ENCODE data around the gene DAAM1. TPM values are rescaled to one million over a fixed set of nuclear protein-coding genes. Genes with fewer than 3 reads are reported as not detected.

The DAAM1 gene
- total RNA-seq, 2 donors from 2014 or later: 73.7 TPM

DNA sequence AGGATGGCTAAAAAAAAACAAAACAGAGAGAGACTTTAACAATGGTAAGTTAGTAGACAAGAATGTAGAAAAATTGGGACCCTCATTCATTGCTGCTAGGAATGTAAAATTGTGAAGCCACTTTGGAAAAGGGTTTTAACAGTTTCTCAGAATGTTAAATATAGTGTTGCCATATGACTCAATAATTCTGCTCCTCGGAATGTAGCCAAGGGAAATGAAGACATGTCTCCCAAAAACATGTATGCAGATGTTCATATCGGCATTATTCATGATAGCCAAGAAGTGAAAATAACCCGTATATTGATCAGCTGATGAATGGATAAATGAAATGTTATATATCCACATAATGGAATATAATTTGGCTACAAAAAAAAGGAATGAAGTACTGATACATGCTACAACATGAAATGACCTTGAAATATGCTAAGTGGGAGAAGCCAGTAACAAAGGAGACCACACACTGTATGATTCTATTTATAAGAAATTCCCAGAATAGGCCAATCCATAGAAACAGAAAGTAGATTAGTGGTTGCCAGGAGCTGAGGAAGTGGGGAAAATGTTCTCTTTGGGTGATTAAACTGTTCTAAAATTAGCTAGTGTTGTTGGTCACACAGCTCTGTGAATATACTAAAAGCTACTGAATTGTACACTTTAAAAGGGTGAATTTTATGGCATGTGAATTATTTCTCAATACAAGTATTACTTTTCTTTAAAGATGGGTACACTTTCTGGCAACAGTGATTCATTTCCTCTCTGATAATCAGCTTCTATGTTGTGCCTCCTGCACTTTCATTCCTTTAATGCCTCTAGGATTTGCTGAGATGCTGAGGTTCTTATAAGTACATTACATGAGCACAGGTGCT lies 132.5 kb downstream of the DAAM1 start:
- intact Hi-C loops (cut with DNase I): no loop called here
- no peak for DNase-seq (ENCODE audit: low spot score)

- DNase-seq (ENCODE audit: low spot score): no peak
- intact Hi-C loops (cut with DNase I): no loop called here
Measured at GRCh38 chr14:59321626-59321949, 133.1 kb downstream of the DAAM1 start.

GRCh38 chr14:59325906-59326305 lies 137.4 kb downstream of the DAAM1 start:
- DNase-seq (ENCODE audit: low spot score): no peak
- intact Hi-C loops (cut with DNase I): no loop called here

- DNase-seq (ENCODE audit: low spot score): no peak
- intact Hi-C loops (cut with DNase I): no loop called here
Measured at GRCh38 chr14:59328454-59328853, 140.0 kb downstream of the DAAM1 start.

DNA sequence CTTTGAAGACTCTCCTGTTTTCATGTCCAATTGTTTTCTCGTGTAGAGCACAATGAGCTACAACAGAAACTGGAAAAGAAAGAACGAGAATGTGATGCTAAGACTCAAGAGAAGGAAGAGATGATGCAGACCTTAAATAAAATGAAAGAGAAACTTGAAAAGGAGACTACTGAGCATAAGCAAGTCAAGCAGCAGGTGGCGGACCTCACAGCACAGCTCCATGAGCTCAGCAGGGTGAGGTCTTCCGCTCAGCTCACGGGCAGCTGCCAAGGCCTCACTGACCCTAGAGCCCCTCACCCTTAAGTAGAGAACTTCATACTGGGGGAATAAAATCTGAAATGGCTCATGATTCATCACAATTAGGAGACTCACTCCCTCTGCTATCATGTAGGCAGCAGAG lies 142.0 kb downstream of the DAAM1 start:
- no peak for DNase-seq (ENCODE audit: low spot score)
- intact Hi-C loops (cut with DNase I): no loop called here

GRCh38 chr14:59331217-59331616 lies 142.8 kb downstream of the DAAM1 start:
- intact Hi-C loops (cut with DNase I): no loop called here
- no peak for DNase-seq (ENCODE audit: low spot score)

DNA sequence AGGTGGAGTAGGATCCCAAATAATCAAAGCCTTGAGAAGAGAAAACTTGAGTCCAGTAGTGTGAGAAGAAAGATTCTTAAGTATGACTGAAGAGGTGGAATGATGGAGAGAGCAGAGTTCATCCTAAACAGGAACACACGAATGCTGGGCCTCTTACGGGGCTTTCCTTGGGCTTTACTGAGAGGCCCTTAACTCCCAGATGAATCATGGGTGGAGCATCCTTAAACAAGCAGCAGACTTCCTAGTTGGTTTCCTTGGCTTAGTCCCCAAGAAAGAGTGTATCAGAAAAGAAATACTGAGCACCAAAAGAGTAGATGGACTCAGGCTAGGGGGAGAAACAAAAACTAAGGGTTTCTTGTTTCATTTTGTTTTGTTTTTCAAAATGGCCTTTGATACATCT lies 144.3 kb downstream of the DAAM1 start:
- intact Hi-C loops (cut with DNase I): no loop called here
- no peak for DNase-seq (ENCODE audit: low spot score)

DNA sequence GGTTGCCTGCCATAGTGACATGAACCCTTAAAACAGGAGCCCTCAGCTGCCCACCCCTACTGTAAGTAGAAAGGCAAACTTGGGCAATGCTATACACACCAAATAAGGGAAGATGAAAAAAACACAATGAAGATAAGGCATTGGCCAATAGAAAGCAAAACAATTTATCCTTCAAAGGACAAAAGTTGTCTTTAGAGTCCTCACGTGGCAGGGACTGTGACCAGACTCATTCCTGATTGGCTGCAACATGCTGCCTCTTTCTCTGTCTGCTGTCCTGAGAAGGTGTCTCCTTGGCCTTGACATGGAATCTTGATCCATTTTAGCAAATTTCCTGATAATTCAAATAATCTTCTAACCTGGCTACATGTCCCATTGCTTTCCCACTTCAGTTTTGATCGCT lies 144.8 kb downstream of the DAAM1 start:
- intact Hi-C loops (cut with DNase I): no loop called here
- no peak for DNase-seq (ENCODE audit: low spot score)

DNA sequence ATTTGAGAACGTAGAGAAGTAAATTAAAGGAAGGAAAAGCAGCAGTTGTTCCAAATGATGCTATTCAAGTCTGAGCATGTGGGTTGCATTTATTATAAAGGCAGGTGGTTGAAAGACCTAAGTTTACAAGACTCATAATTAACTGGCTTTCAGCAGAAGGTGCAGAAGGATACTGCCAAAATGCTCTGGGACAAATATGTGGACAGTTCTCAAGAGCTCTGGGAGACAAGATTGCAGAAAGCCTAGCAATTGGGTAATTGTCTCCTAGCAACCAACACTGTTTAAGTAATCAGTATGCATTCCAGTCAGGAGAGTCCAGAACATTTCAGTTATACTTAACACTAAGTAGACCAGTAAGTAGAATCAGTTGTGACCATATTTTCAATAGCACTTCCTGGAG lies 145.2 kb downstream of the DAAM1 start:
- intact Hi-C loops (cut with DNase I): no loop called here
- no peak for DNase-seq (ENCODE audit: low spot score)

DNA sequence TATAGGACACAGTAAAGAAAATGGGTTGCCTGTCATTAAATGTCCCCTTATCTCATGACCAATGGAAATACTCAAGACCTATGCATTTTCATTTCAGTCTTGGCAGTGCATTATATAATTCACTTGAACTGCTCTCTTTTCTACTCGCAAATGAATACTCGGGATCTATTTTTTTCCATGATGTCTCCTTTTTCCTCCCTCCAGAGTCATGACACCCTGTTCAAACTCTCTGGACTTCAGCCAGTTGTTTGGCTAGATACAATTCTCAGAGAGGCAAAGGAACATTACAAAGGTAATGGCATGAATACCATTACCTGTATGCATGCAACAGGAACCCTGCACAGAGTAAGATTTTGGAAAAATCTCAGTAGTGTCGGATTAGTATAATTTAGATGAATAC lies 145.8 kb downstream of the DAAM1 start:
- DNase-seq (ENCODE audit: low spot score): no peak
- intact Hi-C loops (cut with DNase I): no loop called here

GRCh38 chr14:59336098-59336497 lies 147.6 kb downstream of the DAAM1 start:
- intact Hi-C loops (cut with DNase I): no loop called here
- no peak for DNase-seq (ENCODE audit: low spot score)

GRCh38 chr14:59336706-59337105 lies 148.2 kb downstream of the DAAM1 start:
- no peak for DNase-seq (ENCODE audit: low spot score)
- intact Hi-C loops (cut with DNase I): no loop called here

DNA sequence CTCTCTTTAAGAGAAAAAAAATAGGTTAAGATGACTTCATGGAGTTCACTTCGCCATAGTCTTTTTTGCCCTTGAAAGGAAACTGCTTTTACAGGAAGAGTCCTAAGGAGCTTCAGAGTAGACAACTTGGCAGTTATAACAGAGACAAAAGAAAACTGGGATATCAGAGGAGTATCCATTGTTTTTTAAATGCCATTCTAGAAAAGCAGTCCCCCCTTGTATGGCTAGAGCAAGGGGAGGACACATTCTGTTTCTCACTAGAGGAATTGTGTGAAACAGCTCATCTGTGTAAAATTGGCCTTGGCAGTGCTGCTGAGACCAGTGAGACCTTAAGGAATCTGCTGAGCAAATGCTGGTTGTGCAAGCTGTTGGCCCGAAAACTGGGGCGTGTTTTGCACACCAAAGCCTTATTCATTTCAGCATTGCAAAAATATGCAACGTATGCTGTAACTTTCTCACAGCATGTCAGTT lies 148.7 kb downstream of the DAAM1 start:
- DNase-seq (ENCODE audit: low spot score): peak; percentile 93
- intact Hi-C loops (cut with DNase I): no loop called here

GRCh38 chr14:59338761-59339160 lies 150.3 kb downstream of the DAAM1 start:
- no peak for DNase-seq (ENCODE audit: low spot score)
- intact Hi-C loops (cut with DNase I): no loop called here

DNA sequence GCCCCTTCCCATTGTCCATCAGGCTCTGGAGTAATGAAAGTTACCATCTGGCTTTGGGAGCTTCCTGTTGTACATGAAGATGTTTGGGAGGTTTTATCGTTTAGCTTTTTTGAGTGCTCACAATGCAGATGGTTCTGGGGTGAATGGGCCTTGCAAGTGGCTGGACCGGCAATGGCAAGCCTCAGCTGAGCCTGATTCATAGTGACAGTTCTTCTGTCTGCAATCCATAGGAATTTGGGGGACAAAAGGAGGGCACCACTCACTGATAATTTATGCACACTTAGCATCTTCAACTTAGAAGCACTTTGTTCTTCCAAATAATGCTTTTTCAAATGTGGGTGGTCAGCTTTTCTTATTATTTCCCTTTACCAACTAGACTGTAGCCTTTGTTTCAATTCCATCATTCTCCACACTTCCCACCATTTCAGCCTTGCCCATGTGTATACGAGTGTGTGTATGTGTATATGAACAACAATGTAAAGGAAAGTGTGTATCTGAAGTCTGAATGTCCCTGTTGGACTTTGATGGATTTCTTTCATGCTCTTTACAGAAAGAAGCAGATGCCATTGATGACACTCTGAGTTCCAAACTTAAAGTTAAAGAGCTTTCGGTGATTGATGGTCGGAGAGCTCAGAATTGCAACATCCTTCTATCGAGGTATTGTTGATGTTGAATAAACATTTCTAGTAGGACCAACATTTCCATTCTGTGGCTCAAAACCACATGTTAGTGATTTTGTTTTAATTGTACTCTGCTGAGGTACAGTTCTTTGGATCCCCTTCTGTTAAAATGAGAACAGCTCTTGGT lies 151.3 kb downstream of the DAAM1 start:
- DNase-seq (ENCODE audit: low spot score): no peak
- intact Hi-C loops (cut with DNase I): no loop called here

- DNase-seq (ENCODE audit: low spot score): no peak
- intact Hi-C loops (cut with DNase I): no loop called here
Measured at GRCh38 chr14:59341858-59342477, 153.5 kb downstream of the DAAM1 start.

DNA sequence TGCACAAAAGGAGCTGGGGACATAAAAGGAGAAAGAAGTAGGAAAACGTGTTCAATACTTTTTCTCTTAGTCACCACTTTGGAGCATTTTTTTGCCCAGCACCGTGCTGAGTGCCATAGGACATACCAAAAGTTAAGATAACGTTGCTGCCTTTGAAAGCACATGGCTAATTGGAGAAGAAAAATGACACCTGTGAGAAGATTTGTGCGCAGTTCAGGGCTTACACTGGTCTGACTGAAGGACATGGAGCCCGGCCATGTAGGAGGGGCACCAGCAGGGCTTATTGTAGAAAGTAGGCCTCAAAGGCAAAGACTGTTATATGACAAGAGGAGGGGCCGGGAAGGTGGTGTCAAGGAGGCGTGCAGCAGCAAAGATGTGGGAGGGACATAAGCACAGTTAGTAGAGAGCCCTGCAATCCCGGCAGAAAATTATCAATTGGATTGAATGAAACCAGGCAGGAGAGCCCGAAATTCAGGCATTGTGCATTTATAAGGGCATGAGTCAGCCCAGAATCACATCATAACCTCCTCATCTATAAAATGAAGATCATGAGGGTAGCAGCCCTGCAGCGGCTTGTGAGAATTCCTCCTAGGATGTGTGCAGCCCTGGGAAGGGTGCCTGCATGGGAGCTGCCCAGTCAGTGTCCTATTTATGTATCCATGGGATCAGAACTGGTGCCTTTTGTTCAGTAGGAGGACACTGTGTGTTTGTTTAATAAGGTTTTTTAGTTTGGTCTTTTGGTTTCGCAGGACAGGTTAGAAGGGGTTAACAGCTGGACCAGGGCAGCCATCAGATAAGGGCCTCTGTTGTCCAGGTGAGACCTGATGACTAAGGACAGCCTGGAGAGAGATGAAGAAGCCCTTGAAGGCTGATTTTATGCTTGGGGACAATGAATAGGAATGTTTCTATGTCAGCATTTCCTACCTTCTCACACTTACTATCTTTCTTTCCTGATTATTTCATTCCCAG lies 154.3 kb downstream of the DAAM1 start:
- no peak for DNase-seq (ENCODE audit: low spot score)
- intact Hi-C loops (cut with DNase I): no loop called here

DNA sequence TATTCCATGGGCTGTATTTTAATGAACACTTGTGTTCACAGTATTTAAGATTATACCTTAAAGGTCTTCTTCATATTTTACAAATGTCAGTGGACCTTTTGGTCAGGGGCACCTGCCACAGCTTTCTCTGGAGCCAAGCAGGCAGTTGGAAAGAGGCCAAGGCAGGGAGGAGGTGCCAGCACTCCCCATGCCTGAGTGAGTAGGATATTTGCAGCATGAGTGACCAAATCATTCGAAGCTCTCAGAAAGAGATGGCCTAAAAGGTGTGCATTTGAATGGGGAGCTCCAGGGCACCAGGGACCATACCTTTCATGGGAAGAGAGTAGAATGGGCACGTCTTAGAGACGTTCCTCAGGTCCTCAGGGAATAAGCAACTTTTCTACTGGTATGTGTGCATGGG lies 155.1 kb downstream of the DAAM1 start:
- no peak for DNase-seq (ENCODE audit: low spot score)

GRCh38 chr14:59344016-59344415 lies 155.5 kb downstream of the DAAM1 start:
- intact Hi-C loops (cut with DNase I): no loop called here

More for the DNA sequence above, 155.1 kb downstream of the DAAM1 start:
- intact Hi-C loops (cut with DNase I): no loop called here

More at GRCh38 chr14:59344016-59344415, 155.5 kb downstream of the DAAM1 start:
- DNase-seq (ENCODE audit: low spot score): no peak

Measured in posterior vena cava (tissue), 2 donors.